Measurements from ENCODE around the gene TRUB2.
"Not testable (repeated sequence)": the region's sequence is repeated elsewhere in the genome, so short reads cannot be mapped to it uniquely, and the experiment has no call there.

Gene TRUB2

DNA sequence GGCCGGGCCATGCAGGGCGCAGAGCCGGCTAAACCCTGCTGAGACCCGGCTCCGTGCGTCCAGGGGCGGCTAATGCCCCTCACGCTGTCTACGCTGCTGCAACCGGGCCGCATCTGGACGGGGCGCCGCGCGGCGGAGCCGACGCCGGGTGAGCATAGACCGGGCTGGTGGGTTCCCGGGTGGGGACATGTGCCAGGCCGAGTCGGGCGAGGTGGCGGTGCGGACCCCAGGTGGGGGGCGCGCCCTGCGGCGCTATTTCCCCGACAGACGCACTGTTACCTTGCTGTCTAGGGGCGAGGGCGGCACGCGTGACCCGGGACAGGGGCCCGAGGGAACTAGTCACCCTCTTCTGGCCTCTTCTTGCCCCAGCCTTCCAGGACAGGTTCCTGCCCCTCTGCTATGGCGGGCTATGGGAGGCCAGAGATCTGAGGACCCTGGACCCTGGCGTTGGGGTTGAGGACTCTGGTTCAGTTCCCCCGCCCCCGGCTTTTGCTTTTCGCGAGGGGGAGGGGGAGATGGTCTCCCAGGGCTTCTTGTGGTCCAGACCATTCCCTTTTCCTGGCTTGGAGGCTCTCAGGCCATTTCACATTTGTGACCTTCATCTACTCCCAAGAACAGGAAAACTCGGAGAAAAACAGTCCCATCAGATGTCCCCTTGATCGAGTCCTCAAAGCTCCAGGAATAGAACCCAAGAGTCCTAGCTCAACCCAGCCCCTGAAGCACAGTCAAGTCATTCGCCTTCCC, 18.6 kb upstream of the TRUB2 start:
- DNase-seq (ENCODE audit: low read depth): no peak

- DNase-seq (ENCODE audit: low read depth): peak; percentile 74
Measured at GRCh38 chr9:128339761-128340690, 17.8 kb upstream of the TRUB2 start, which contains the start of gene SLC27A4. TSS of gene SLC27A4 (plus strand) at chr9:128340527. CDS start at chr9:128343133, 2,606 bp downstream.

DNA sequence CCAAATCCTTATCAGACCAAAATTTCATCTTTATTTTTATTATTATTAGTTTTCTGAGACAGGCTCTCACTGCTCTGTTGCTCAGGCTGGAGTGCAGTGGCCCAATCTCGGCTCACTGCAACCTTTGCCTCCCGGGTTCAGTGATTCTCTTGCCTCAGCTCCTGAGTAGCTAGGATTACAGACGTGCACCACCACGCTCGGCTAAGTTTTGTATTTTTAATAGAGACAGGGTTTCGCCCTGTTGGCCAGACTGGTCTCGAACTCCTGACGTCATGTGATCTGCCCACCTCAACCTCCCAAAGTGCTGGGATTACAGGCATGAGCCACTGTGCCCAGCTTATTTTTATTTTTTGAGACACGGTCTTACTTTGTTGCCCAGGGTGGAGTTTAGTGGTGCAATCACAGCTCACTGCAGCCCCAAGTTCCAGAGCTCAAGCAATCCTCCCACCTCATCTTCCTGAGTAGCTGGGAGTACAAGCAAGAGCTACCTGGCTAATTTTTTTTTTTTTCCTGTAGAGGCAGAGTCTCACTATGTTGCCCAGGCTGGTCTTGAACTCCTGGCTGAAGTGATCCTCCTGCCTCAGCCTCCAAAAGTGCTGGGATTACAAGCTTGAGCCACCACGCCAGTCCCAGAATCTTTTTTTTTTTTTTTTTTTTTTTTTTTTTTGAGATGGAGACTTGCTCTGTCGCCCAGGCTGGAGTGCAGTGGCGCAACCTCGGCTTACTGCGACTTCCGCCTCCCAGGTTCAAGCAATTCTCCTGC, 16.8 kb upstream of the TRUB2 start:
- not testable (repeated sequence) for DNase-seq (ENCODE audit: low read depth)

- no peak for DNase-seq (ENCODE audit: low read depth)
Measured at GRCh38 chr9:128337936-128338335, 15.7 kb upstream of the TRUB2 start.

GRCh38 chr9:128335914-128336313, 13.7 kb upstream of the TRUB2 start:
- no peak for DNase-seq (ENCODE audit: low read depth)

DNA sequence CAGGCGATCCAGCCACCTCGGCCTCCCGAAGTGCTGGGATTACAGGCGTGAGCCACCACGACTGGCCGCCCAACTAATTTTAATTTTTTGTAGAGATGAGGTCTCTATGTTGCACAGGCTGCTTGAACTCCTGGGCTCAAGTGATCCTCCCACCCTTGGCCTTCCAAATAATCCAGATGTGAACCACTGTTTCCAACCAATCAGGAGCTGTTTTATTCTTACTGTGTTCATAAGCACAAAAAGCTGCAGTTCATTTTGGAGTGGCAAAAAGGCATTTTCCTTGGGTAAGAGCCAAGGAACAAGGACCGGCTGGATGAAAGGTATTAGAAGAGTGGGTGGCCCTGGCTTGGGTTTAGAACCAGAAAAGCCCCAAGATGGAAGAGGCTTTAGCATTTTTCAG, 12.9 kb upstream of the TRUB2 start:
- no peak for DNase-seq (ENCODE audit: low read depth)

- DNase-seq (ENCODE audit: low read depth): no peak
Measured at GRCh38 chr9:128333451-128333869, 11.2 kb upstream of the TRUB2 start.

DNA sequence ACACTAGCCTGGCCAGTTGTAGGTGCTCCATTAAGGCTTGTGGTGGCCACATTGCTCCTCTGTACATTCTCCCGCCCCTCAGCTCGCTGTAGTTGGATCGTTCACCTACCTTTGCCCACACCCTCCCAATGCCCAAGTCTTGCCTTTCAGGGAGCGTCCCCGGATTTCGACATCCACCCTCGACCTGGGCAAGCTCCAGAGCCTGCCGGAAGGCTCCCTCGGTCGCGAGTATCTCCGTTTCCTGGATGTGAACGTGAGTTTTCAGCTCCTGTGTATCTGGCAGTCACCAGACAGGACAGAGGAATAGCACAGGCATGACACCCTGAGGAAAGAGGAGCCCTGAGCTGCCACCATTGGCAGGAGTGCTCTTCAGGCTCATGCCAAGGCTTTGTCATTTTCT, 3.4 kb upstream of the TRUB2 start:
- no peak for DNase-seq (ENCODE audit: low read depth)

GRCh38 chr9:128324401-128324800, 2.2 kb upstream of the TRUB2 start:
- DNase-seq (ENCODE audit: low read depth): no peak

- DNase-seq (ENCODE audit: low read depth): no peak
Measured at GRCh38 chr9:128323791-128324190, 1.5 kb upstream of the TRUB2 start.

DNA sequence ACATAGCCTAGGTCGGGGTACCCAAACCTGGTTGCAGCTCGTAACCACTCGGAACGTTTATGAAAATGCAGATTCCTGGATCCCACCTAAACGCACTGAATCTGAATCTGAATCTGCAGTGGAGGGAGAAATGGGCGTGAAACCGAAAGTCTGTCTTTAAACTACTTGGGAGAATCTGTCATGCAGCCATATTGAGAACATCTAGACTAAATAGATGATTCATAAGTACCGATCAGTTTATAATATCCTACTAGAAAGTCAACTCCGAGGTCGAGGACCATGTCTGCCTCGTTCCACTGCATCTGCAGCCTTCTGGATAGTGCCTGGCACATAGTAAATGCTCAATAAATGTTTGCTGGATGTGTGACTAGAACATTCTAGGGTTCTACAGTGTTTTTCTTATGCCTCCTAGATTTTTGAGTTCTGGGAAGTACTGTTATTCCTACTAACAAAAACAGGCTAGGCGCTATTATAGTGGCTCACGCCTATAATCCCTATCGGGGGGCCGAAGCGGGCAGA, 1.0 kb upstream of the TRUB2 start:
- no peak for DNase-seq (ENCODE audit: low read depth)

DNA sequence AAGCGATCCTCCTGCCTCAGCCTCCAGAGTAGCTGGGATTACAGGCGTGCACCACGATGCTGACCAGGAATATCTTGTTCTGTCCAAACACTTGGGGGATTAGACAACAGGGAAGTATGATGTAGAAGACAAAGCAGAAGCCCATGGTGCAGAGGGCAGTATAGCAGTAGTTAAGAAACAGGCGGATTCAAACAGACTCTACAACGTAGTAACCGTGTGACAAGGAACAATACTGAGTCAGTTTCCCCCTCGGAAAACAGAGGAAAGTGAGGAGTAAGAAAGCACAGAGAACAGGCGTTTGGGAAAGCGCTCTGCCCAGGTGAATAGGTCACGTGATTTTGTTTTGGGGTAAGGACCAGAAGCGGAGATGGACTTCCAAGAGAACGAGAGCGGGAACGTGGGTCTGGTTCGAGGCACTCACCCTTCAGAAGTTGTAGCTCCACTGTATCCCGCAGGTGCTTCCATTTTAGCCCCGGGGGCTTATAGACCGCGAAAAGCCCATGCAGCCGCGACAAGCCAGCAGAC, 306 bp downstream of the TRUB2 start:
- DNase-seq (ENCODE audit: low read depth): no peak

DNA sequence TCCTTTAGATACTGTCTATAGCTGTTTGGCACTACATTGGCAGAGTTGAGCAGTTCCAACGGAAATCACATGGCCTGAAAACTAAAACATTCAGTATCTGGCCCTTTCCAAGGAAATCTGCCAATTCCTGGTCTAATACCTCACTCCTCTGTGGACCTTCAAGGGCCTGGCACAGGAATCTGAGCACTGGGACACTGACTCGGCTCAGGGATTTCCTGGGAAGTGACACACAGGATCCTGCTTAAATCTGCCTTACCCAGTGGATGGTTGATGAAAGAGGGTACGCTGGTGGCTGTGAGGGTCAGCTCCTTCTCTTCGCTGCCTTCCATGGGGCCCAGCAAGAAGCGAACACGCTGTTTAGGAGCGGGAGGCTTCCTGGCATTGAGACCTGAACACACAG, 904 bp downstream of the TRUB2 start:
- no peak for DNase-seq (ENCODE audit: low read depth)

GRCh38 chr9:128317629-128318028, 4.6 kb downstream of the TRUB2 start:
- no peak for DNase-seq (ENCODE audit: low read depth)

DNA sequence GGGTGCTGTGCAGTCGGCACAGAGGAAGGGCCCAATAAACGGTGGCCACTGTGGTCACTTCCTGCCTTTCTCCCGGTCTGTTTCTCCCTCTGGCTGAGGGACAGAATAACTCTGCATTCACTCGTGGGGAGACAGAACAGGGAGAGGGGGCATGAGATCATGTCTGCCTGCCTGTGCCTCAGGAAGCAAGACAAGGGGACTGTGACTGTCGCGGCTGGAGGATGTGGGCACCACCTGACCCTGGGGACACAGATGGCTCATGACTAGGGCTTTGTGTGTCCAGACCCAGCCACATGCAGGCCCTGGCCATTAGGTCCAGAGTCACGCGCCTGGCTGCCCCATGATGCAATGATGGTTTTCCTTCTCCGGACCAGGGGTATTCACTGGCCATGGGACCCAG, 5.8 kb downstream of the TRUB2 start:
- DNase-seq (ENCODE audit: low read depth): no peak

- no peak for DNase-seq (ENCODE audit: low read depth)
Measured at GRCh38 chr9:128314697-128315096, 7.5 kb downstream of the TRUB2 start.

DNA sequence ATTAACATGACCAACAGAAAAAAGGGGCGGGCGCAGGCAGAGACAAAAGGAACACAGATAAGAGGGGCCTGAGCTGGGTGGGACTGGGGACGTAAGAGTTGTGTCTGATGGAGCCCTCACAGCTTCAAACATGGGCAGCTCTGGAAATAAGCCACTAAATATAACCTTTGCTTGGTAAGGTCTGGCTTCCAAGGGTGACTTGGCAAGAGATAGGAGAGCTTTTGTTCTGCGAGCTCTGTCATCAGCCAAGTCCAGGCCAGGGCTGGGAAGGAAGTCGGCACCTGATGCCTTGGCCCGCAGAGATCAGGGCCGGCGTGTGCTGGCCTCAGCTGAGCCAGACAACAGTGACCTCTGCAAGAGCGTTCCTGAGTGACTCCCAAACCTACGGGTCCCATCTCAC, 11.8 kb downstream of the TRUB2 start:
- no peak for DNase-seq (ENCODE audit: low read depth)

DNA sequence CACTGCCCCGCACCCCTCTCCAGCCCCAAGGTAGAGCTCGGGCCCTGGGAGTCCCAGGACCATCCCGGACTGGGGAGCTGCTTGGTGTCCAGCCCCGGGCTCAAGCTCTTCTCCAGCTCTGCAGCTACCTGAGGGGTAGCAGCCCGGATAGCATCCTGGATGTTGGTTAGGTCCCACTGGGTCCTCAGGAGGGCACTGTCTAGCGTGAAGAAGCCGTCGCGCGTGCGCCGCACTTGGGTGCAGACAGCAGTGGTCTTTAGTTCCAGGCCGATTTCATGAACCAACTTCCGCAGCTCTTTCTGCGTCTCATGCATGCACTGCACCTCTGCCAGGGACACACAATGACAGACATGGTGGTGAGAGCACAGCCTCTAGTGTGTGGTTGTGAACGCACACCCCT, 12.7 kb downstream of the TRUB2 start:
- DNase-seq (ENCODE audit: low read depth): no peak

GRCh38 chr9:128304971-128305288, 17.3 kb downstream of the TRUB2 start:
- DNase-seq (ENCODE audit: low read depth): no peak

GRCh38 chr9:128304136-128304970, 17.9 kb downstream of the TRUB2 start:
- DNase-seq (ENCODE audit: low read depth): no peak

All from stimulated activated CD8-positive, alpha-beta memory T cell treated with anti-CD3 and anti-CD28 coated beads, Interleukin-4, amount 100 ng/mL, for 24 hours (primary cell).